CD4-positive, alpha-beta T cell (primary cell): Measurements from ENCODE around the gene NFIC. TPM values are rescaled to one million over a fixed set of nuclear protein-coding genes. Genes with fewer than 3 reads are reported as not detected.

Experiments
- ATAC-seq: fragments of 200-7000 bp; cut with Tn5 transposase; one replicate; pipeline ENCODE4 v1.10.0; 2022; ENCODE audit warnings: mild to moderate bottlenecking; ENCODE audit not compliant: poor library complexity
- CTCF ChIA-PET: fragments of 350-600 bp; sonication (Branson Sonifier 250); formaldehyde crosslinking; loops from one replicate; lab custom pipeline; 2021; ENCODE audit warnings: antibody characterized with exemption, inconsistent platforms; lab: Charles Lee
- POLR2A ChIA-PET: fragments of 350-600 bp; sonication (Branson Sonifier 250); formaldehyde crosslinking; loops from one replicate; lab custom pipeline; 2021; ENCODE audit warnings: antibody characterized with exemption, inconsistent platforms; lab: Charles Lee
- DNase-seq, 14 experiments: peaks; one replicate each; pipeline ENCODE4 v3.0.0-alpha.2; 2013 to 2020; ENCODE audit warnings: mixed read lengths in 2 of 14
- H3K27ac ChIP-seq, 2 donors: one replicate each; pipeline versions ENCODE4 v1.5.1 to v1.7.0; 2013; ENCODE audit warnings: low read length in 2 of 2, low read depth in 1 of 2, mild to moderate bottlenecking in 1 of 2
- H3K27me3 ChIP-seq, 2 experiments: 1 replicate in 1 of 2; 2 replicates in 1 of 2; pipeline versions ENCODE4 v1.6.1 to v1.7.0; 2013; ENCODE audit warnings: low read length in 2 of 2, control low read depth in 1 of 2, mild to moderate bottlenecking in 1 of 2, moderate library complexity in 1 of 2; ENCODE audit not compliant: insufficient read depth in 2 of 2, control insufficient read depth in 1 of 2
- H3K36me3 ChIP-seq: one replicate; pipeline ENCODE4 v1.6.1; 2013; ENCODE audit warnings: low read length, control low read depth; ENCODE audit not compliant: insufficient read depth
- H3K4me1 ChIP-seq: one replicate; pipeline ENCODE4 v1.6.1; 2013; ENCODE audit warnings: low read length, control low read depth; ENCODE audit not compliant: insufficient read depth
- H3K4me3 ChIP-seq: one replicate; pipeline ENCODE4 v1.5.1; 2013; ENCODE audit warnings: mild to moderate bottlenecking, low read length, moderate library complexity
- H3K9me3 ChIP-seq, 2 experiments: 1 replicate in 1 of 2; 2 replicates in 1 of 2; pipeline versions ENCODE4 v1.6.1 to v1.7.0; 2013; ENCODE audit warnings: low read length in 2 of 2, mild to moderate bottlenecking in 2 of 2, control low read depth in 1 of 2, moderate library complexity in 1 of 2; ENCODE audit not compliant: control insufficient read depth in 1 of 2, insufficient read depth in 1 of 2
- H3K27ac Mint-ChIP-seq: one replicate; pipeline ENCODE4 v1.8.0; 2020; ENCODE audit warnings: mixed read lengths
- H3K27me3 Mint-ChIP-seq: one replicate; pipeline ENCODE4 v1.8.0; 2021; ENCODE audit warnings: mixed read lengths
- H3K36me3 Mint-ChIP-seq: one replicate; pipeline ENCODE4 v1.8.0; 2021; ENCODE audit warnings: low read depth, mixed read lengths
- H3K4me1 Mint-ChIP-seq: one replicate; pipeline ENCODE4 v1.8.0; 2021; ENCODE audit warnings: low read depth, mixed read lengths
- H3K4me3 Mint-ChIP-seq: one replicate; pipeline ENCODE4 v1.8.0; 2020; ENCODE audit warnings: mild to moderate bottlenecking, mixed read lengths
- H3K9me3 Mint-ChIP-seq: one replicate; pipeline ENCODE4 v1.8.0; 2020; ENCODE audit warnings: mixed read lengths
- intact Hi-C, 2 experiments: fragments of 100-400 bp; cut with DNase I in 1 of 2; cut with micrococcal nuclease in 1 of 2; formaldehyde crosslinking; loops; one replicate each; pipeline versions ENCODE4 v1.15.1 to v1.9.0; 2023 to 2025; cut with DNase I, micrococcal nuclease
- polyA plus RNA-seq, 2 donors: library from polyadenylated mRNA; unstranded; fragments of 120-200 nt; gene quantifications; one replicate each; pipeline ENCODE4 v1.2.1, GENCODE V29; 2013
- total RNA-seq, 174 experiments: library from RNA in 2 of 174; stranded (reverse) in 2 of 174; gene quantifications; one replicate each; pipeline ENCODE4 v1.2.3 and lab custom pipeline; 2021 to 2026
- TF ChIP-seq, protein P1 (sequence below): fragments of 200-600 bp; IDR thresholded peaks from one replicate; pipeline ENCODE4 v1.8.0; 2022; ENCODE audit warnings: antibody characterized with exemption, mild to moderate bottlenecking

Gene NFIC
- total RNA-seq (10 to 100 TPM; 22.1 to 22.2 TPM), total RNA-seq (lab: John Stamatoyannopoulos, UW) (3.4 to 71.4 (median 9.1) reads per million in 172 experiments)
- polyA plus RNA-seq (2013, experiment 1 of 2): 11.6 TPM
- 17.1 TPM for polyA plus RNA-seq (2013, experiment 2 of 2)

GRCh38 chr19:3365836-3366752, at the start of gene NFIC:
Gene NFIC, plus strand, starts transcription at chr19:3366583. Its CDS starts 54 bp downstream, at chr19:3366637.
- TF ChIP-seq, protein P1, sequence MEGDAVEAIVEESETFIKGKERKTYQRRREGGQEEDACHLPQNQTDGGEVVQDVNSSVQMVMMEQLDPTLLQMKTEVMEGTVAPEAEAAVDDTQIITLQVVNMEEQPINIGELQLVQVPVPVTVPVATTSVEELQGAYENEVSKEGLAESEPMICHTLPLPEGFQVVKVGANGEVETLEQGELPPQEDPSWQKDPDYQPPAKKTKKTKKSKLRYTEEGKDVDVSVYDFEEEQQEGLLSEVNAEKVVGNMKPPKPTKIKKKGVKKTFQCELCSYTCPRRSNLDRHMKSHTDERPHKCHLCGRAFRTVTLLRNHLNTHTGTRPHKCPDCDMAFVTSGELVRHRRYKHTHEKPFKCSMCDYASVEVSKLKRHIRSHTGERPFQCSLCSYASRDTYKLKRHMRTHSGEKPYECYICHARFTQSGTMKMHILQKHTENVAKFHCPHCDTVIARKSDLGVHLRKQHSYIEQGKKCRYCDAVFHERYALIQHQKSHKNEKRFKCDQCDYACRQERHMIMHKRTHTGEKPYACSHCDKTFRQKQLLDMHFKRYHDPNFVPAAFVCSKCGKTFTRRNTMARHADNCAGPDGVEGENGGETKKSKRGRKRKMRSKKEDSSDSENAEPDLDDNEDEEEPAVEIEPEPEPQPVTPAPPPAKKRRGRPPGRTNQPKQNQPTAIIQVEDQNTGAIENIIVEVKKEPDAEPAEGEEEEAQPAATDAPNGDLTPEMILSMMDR: no peak

DNA sequence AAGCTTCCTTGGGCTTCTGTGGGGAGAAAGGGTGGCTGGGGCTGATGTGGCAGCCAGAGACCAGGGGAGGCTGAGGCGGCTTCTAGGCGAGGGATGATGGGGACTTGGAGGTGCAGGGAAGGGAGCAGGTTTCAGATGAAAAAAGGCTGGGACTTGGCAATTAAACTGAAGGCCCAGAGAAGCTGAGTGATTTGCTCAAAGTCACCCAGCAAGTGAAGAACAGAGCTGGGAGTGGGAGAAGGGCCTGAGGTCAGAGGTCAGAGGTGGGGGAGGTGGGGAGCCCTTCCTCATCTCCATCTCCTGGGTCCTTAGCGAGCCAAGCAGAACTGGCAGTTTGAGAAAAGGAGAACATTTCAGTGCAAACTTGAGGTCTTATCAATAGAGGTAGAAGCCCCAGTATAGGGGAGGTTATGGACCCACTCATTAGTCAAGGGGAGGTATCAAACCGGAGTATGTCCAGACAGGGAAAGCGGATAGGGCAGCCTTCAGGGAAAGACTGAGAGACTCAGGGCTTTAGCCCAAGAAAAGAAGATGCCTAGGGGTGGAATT, 49.6 kb upstream of the NFIC start:
- ChIA-PET CTCF (no interaction called here), POLR2A (no interaction called here)
- Mint-ChIP-seq H3K9me3 (no peaks in the 10 kb centered on the region), H3K4me3 (no peak overlapping the region), H3K4me1 (no peaks in the 10 kb centered on the region), H3K36me3 (no peaks in the 10 kb centered on the region), H3K27ac (no peak overlapping the region), H3K27me3 (peaks cover 32% of the 10 kb centered on the region)
- H3K4me1 ChIP-seq: no peaks in the 10 kb centered on the region
- H3K36me3 ChIP-seq: no peaks in the 10 kb centered on the region
- DNase-seq (no peak), ATAC-seq (no peak)
- H3K27me3 ChIP-seq: peaks cover 11 to 14% of the 10 kb centered on the region in 2 experiments
- no peak overlapping the region for H3K27ac ChIP-seq
- intact Hi-C loops: no loop called here
- peaks cover 0 to 11% of the 10 kb centered on the region in 2 experiments for H3K9me3 ChIP-seq
- TF ChIP-seq, protein P1: no peak
- no peak overlapping the region for H3K4me3 ChIP-seq

More at GRCh38 chr19:3365836-3366752, at the start of gene NFIC:
- H3K9me3 Mint-ChIP-seq: no peaks in the 10 kb centered on the region
- H3K4me3 Mint-ChIP-seq: peak within 1 kb of the TSS; percentile 82
- ATAC-seq (peak; percentile 45), DNase-seq (peak in 10 of 14 experiments; percentile 17 to 73 (median 32))
- no peaks in the 10 kb centered on the region for H3K27me3 Mint-ChIP-seq
- intact Hi-C loops: no loop called here
- no peaks in the 10 kb centered on the region for H3K36me3 Mint-ChIP-seq
- Histone ChIP-seq H3K27ac (no peak within 1 kb of the TSS), H3K4me3 (peak within 1 kb of the TSS; percentile 59), H3K4me1 (peaks cover 53% of the 10 kb centered on the region), H3K36me3 (no peaks in the 10 kb centered on the region), H3K27me3 (no peaks in the 10 kb centered on the region), H3K9me3 (peaks cover 0 to 3% of the 10 kb centered on the region in 2 experiments)
- POLR2A ChIA-PET: no interaction called here
- peaks cover 65% of the 10 kb centered on the region for H3K4me1 Mint-ChIP-seq
- CTCF ChIA-PET: no interaction called here
- H3K27ac Mint-ChIP-seq: no peak within 1 kb of the TSS

- H3K36me3 ChIP-seq: no peaks in the 10 kb centered on the region
- H3K27ac ChIP-seq: no peak overlapping the region
- DNase-seq (no peak), ATAC-seq (no peak)
- no peaks in the 10 kb centered on the region for H3K4me1 ChIP-seq
- intact Hi-C loops: no loop called here
- Mint-ChIP-seq H3K4me1 (no peaks in the 10 kb centered on the region), H3K9me3 (no peaks in the 10 kb centered on the region), H3K27ac (no peak overlapping the region), H3K27me3 (peaks cover 30% of the 10 kb centered on the region), H3K4me3 (no peak overlapping the region), H3K36me3 (no peaks in the 10 kb centered on the region)
- no peak overlapping the region for H3K4me3 ChIP-seq
- H3K27me3 ChIP-seq: peaks cover 3 to 11% of the 10 kb centered on the region in 2 experiments
- CTCF ChIA-PET: no interaction called here
- POLR2A ChIA-PET: no interaction called here
- TF ChIP-seq, protein P1: no peak
- peaks cover 0 to 4% of the 10 kb centered on the region in 2 experiments for H3K9me3 ChIP-seq
Observed at GRCh38 chr19:3319643-3320353, 46.6 kb upstream of the NFIC start.
